22Rv1 (cell line): ENCODE data around the gene COPS3.

Source experiments
- ZFX ChIP-seq: fragments of 450-650 bp; IDR thresholded peaks from 2 replicates; pipeline ENCODE4 v1.6.1; 2017; ENCODE audit warnings: antibody characterized with exemption, borderline replicate concordance
- TF ChIP-seq, protein P1 (sequence below): fragments of 450-650 bp; IDR thresholded peaks from 2 replicates; pipeline ENCODE4 v1.5.1; 2017; ENCODE audit warnings: mild to moderate bottlenecking

DNA sequence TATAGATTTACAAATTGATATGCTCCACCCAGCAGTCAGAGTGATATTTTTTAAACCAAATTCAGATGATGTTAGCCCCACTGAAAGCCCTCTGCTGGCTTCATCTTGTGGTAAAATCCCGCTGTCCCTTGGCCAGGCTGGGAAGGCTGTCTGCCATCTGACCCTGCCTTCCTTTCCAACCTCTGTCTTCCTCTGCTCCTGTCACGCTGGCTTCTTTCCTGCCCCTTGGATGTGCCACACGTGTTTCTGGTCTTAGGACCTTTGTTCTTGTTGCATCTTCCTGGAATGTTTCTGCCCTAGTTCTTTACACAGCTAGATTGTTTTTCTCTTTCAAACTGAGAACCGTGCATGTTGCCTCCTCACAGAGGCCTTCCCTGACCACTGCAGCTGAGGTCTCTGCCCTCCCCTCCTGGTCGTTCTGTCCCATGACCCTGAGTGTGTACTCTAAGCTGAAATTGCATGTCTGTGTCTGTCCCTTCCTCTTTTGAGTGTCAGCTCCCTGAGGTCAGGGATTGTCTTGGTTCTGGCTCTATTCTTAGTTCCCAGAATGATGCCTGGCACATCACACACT is 33.5 kb upstream of the COPS3 start:
- TF ChIP-seq, protein P1, sequence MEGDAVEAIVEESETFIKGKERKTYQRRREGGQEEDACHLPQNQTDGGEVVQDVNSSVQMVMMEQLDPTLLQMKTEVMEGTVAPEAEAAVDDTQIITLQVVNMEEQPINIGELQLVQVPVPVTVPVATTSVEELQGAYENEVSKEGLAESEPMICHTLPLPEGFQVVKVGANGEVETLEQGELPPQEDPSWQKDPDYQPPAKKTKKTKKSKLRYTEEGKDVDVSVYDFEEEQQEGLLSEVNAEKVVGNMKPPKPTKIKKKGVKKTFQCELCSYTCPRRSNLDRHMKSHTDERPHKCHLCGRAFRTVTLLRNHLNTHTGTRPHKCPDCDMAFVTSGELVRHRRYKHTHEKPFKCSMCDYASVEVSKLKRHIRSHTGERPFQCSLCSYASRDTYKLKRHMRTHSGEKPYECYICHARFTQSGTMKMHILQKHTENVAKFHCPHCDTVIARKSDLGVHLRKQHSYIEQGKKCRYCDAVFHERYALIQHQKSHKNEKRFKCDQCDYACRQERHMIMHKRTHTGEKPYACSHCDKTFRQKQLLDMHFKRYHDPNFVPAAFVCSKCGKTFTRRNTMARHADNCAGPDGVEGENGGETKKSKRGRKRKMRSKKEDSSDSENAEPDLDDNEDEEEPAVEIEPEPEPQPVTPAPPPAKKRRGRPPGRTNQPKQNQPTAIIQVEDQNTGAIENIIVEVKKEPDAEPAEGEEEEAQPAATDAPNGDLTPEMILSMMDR = no peak
- no peak for TF ChIP-seq ZFX
